Adrenal gland (tissue), 12 donors: Measurements from ENCODE around the gene HELT. TPM values are rescaled to one million over a fixed set of nuclear protein-coding genes. Genes with fewer than 3 reads are reported as not detected.
A peak's percentile ranks its signal among the peaks of the same experiment; 100 is the strongest.
"Not testable (repeated sequence)": the region's sequence is repeated elsewhere in the genome, so short reads cannot be mapped to it uniquely, and the experiment has no call there.

Experiments
- DNase-seq, 7 donors: peaks; one replicate each; pipeline ENCODE4 v3.0.0-alpha.2; 2019 to 2020
- H3K27ac ChIP-seq, 5 donors: fragments of 200-600 bp; sonication (generic) in 4 of 5; 1 replicate in 3 of 5; 2 replicates in 2 of 5; pipeline versions ENCODE4 v1.5.1 to v1.8.0; 2016 to 2020; ENCODE audit warnings: mild to moderate bottlenecking in 1 of 5
- H3K27me3 ChIP-seq: fragments of 200-600 bp; 2 replicates; pipeline ENCODE4 v1.8.0; 2021
- H3K36me3 ChIP-seq, 2 donors: fragments of 200-600 bp; replicated peaks in 1 of 2; 1 replicate in 1 of 2; 2 replicates in 1 of 2; pipeline versions ENCODE4 v1.5.1 to v1.8.0; 2018 to 2022
- H3K4me1 ChIP-seq, 2 donors: fragments of 200-600 bp; replicated peaks in 1 of 2; 1 replicate in 1 of 2; 2 replicates in 1 of 2; pipeline versions ENCODE4 v1.5.1 to v1.8.0; 2018 to 2021
- H3K4me3 ChIP-seq, 4 donors: fragments of 200-600 bp; sonication (generic) in 3 of 4; one replicate each; pipeline ENCODE4 v1.5.1; 2016 to 2018
- H3K9me3 ChIP-seq, 3 donors: fragments of 200-600 bp; sonication (generic) in 1 of 3; replicated peaks in 1 of 3; 1 replicate in 2 of 3; 2 replicates in 1 of 3; pipeline versions ENCODE4 v1.5.1 to v1.8.0; 2016 to 2021
- CTCF ChIP-seq, 6 experiments: fragments of 450-650 bp in 4 of 6; fragments of 200-600 bp in 2 of 6; sonication (generic) in 1 of 6; IDR thresholded peaks; 1 replicate in 5 of 6; 2 replicates in 1 of 6; pipeline versions ENCODE4 v1.5.1 to v1.8.0; 2016 to 2021; ENCODE audit warnings: antibody characterized with exemption in 6 of 6, mild to moderate bottlenecking in 2 of 6, moderate library complexity in 1 of 6
- POLR2A ChIP-seq, 2 donors: fragments of 450-650 bp; IDR thresholded peaks; one replicate each; pipeline ENCODE4 v1.6.1; 2017; ENCODE audit warnings: antibody characterized with exemption in 2 of 2, mild to moderate bottlenecking in 2 of 2, moderate library complexity in 1 of 2
- WGBS, 4 donors: extraction: QIAGEN DNeasy Blood & Tissue Kit in 2 of 4; methylation state at CpG; one replicate each; pipeline versions ENCODE4 v1.1.5 to v1.1.7; 2013 to 2017; 5-methylcytosine and 5-hydroxymethylcytosine counted together
- intact Hi-C, 2 donors: fragments of 100-400 bp; cut with DNase I; formaldehyde crosslinking; loops; one replicate each; pipeline versions ENCODE4 v1.14.1 to v1.15.0; 2022 to 2023
- polyA plus RNA-seq, 3 donors: library from polyadenylated mRNA; stranded (reverse); fragments of 200-250 nt in 2 of 3; fragments of 350-450 nt in 1 of 3; fragmentation: Illumina TruSeq in 1 of 3; extraction: RNeasy Lipid Tissue Mini Kit (QIAGEN cat#74804) in 1 of 3; gene quantifications; one replicate each; pipeline ENCODE4 v1.2.3, GENCODE V29; 2013 to 2014
- total RNA-seq, 9 donors: library from RNA; depleted of rRNA in 4 of 9; stranded (reverse); fragments of >200 nt in 4 of 9; fragments of 120-200 nt in 1 of 9; fragmentation: NEBNext Ultra II Directional in 1 of 9; extraction: Animal tissue kit (Norgen Biotek cat#: 25700) in 1 of 9; gene quantifications; one replicate each; pipeline versions ENCODE4 v1.1.0 to v1.2.4, GENCODE V29; 2013 to 2023
- donor health status: healthy with polysubstance abuse.
- donor health status: Bipolar disorder and iron deficiency.
- donor health status: DM: yes; HTN: yes; CAD: no.
- donor health status: DM: no; HTN: no; CAD: no.
- donor health status: DM: no; HTN: no; CAD: no.
- donor health status: DM: yes; HTN: yes; CAD: no.

Gene HELT
- total and polyA plus RNA-seq, 12 donors, result not detected

- no peaks in the 10 kb centered on the region for H3K4me1 ChIP-seq
- TF ChIP-seq CTCF (IDR thresholded peaks at IDR 0.05), result peak in 4 of 6 experiments; percentile 40 to 49 (median 48)
- no peak for TF ChIP-seq POLR2A (IDR thresholded peaks at IDR 0.05)
- no peak overlapping the region for H3K27ac ChIP-seq
- 27 to 41% (median 35%) methylated on average over 19 to 21 of the region's 21 CpGs for WGBS, 4 donors
- DNase-seq, result peak; percentile 26 to 73 (median 64)
- no peak overlapping the region for H3K4me3 ChIP-seq
- intact Hi-C loops, result loop anchor here (5.0 to 10.0 kb wide), 2 partner anchors 237 to 239 kb away; no protein-coding TSS in a partner anchor
- peaks cover 4% of the 10 kb centered on the region for H3K27me3 ChIP-seq
- no peaks in the 10 kb centered on the region for H3K9me3 ChIP-seq
- no peaks in the 10 kb centered on the region for H3K36me3 ChIP-seq
These were observed 34.5 kb upstream of the HELT start for GRCh38 chr4:184983672-184984356.

DNA sequence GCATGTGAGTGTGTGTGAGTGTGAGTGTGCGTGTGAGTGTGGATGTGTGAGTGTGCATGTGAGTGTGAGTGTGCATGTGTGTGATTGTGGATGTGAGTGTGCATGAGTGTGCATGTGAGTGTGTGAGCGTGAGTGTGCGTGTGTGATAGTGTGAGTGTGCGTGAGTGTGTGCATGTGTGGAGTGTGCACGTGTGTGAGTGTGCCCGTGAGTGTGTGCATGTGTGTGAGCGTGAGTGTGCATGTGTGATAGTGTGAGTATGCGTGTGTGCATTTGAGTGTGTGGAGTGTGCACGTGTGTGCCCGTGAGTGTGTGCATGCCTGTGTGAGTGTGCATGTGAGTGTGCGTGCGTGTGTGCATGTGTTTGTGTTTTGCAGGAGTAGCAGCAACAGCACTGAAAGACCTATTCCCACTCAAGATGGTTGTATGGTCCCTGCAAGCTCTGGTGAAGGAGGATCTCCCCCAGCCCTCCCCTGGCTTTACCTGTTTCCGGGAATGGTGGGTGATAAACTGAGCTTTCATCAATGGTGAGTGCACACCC is 30.7 kb upstream of the HELT start:
- Histone ChIP-seq H3K27me3 (peaks cover 4% of the 10 kb centered on the region), H3K9me3 (no peaks in the 10 kb centered on the region), H3K4me3 (no peak overlapping the region), H3K36me3 (no peaks in the 10 kb centered on the region), H3K27ac (no peak overlapping the region), H3K4me1 (no peaks in the 10 kb centered on the region)
- TF ChIP-seq CTCF (IDR thresholded peaks at IDR 0.05) (no peak), POLR2A (IDR thresholded peaks at IDR 0.05) (no peak)
- intact Hi-C loops, result loop anchor here in 1 of 2 donors (10.0 kb wide), 1 partner anchor 243 kb away; no protein-coding TSS in a partner anchor
- 78 to 90% (median 88%) methylated on average over 13 of the region's 13 CpGs for WGBS, 4 donors
- no peak for DNase-seq

- intact Hi-C loops, result loop anchor here in 1 of 2 donors (10.0 kb wide), 1 partner anchor 244 kb away; no protein-coding TSS in a partner anchor
- H3K4me1 ChIP-seq, result no peaks in the 10 kb centered on the region
- TF ChIP-seq CTCF (IDR thresholded peaks at IDR 0.05) (no peak), POLR2A (IDR thresholded peaks at IDR 0.05) (no peak)
- no peaks in the 10 kb centered on the region for H3K9me3 ChIP-seq
- DNase-seq, result no peak
- H3K27ac ChIP-seq, result no peak overlapping the region
- H3K27me3 ChIP-seq, result peaks cover 5% of the 10 kb centered on the region
- 68 to 82% (median 72%) methylated on average over 6 to 8 of the region's 8 CpGs for WGBS, 4 donors
- no peaks in the 10 kb centered on the region for H3K36me3 ChIP-seq
- H3K4me3 ChIP-seq, result no peak overlapping the region
These were observed 29.7 kb upstream of the HELT start for GRCh38 chr4:184988611-184989010.

- H3K4me3 ChIP-seq, H3K27ac ChIP-seq, DNase-seq, H3K27me3 ChIP-seq, H3K36me3 ChIP-seq, H3K4me1 ChIP-seq, H3K9me3 ChIP-seq: not testable (repeated sequence)
- intact Hi-C loops, result loop anchor here in 1 of 2 donors (10.0 kb wide), 1 partner anchor 244 kb away; no protein-coding TSS in a partner anchor
- 60 to 79% (median 70%) methylated on average over 13 to 15 of the region's 15 CpGs for WGBS, 4 donors
These were observed 29.0 kb upstream of the HELT start for GRCh38 chr4:184989283-184989682.

- H3K27ac ChIP-seq, H3K36me3 ChIP-seq, intact Hi-C loops, H3K9me3 ChIP-seq, H3K27me3 ChIP-seq, H3K4me3 ChIP-seq, DNase-seq, H3K4me1 ChIP-seq: not testable (repeated sequence)
- 84 to 95% (median 87%) methylated on average over 7 to 25 of the region's 34 CpGs for WGBS, 4 donors
These were observed 28.2 kb upstream of the HELT start for GRCh38 chr4:184990131-184990530.
